IPS-15b (cell line): Measurements from ENCODE around the gene PIGM.
"Not testable (repeated sequence)": the region's sequence is repeated elsewhere in the genome, so short reads cannot be mapped to it uniquely, and the experiment has no call there.

ENCODE experiments used
- H3K27me3 ChIP-seq: one replicate; pipeline ENCODE4 v1.6.1; 2013; ENCODE audit warnings: low read length; ENCODE audit not compliant: control insufficient read depth, insufficient read depth
- H3K36me3 ChIP-seq: one replicate; pipeline ENCODE4 v1.6.1; 2013; ENCODE audit warnings: low read length; ENCODE audit not compliant: control insufficient read depth, insufficient read depth
- H3K4me1 ChIP-seq: one replicate; pipeline ENCODE4 v1.6.1; 2013; ENCODE audit warnings: mild to moderate bottlenecking, low read length; ENCODE audit not compliant: control insufficient read depth, insufficient read depth
- H3K4me3 ChIP-seq: one replicate; pipeline ENCODE4 v1.5.1; 2013; ENCODE audit warnings: low read depth, low read length
- H3K9ac ChIP-seq: one replicate; pipeline ENCODE4 v1.6.1; 2013; ENCODE audit warnings: low read depth, mild to moderate bottlenecking, low read length
- H3K9me3 ChIP-seq: one replicate; pipeline ENCODE4 v1.6.1; 2013; ENCODE audit warnings: mild to moderate bottlenecking, low read length; ENCODE audit not compliant: control insufficient read depth, insufficient read depth

The PIGM gene

GRCh38 chr1:160056648-160057169 lies 24.9 kb upstream of the PIGM start:
- Histone ChIP-seq H3K27me3 (peaks cover 6% of the 10 kb centered on the region), H3K4me1 (peaks cover 4% of the 10 kb centered on the region)

GRCh38 chr1:160053548-160054365 lies 22.0 kb upstream of the PIGM start:
- peaks cover 6% of the 10 kb centered on the region for H3K27me3 ChIP-seq
- no peaks in the 10 kb centered on the region for H3K9me3 ChIP-seq
- H3K36me3 ChIP-seq: no peaks in the 10 kb centered on the region
- peaks cover 7% of the 10 kb centered on the region for H3K4me1 ChIP-seq
- no peak overlapping the region for H3K4me3 ChIP-seq
- no peak overlapping the region for H3K9ac ChIP-seq

More at GRCh38 chr1:160056648-160057169, 24.9 kb upstream of the PIGM start:
- Histone ChIP-seq H3K9ac (no peak overlapping the region), H3K9me3 (no peaks in the 10 kb centered on the region), H3K36me3 (no peaks in the 10 kb centered on the region), H3K4me3 (no peak overlapping the region)

DNA sequence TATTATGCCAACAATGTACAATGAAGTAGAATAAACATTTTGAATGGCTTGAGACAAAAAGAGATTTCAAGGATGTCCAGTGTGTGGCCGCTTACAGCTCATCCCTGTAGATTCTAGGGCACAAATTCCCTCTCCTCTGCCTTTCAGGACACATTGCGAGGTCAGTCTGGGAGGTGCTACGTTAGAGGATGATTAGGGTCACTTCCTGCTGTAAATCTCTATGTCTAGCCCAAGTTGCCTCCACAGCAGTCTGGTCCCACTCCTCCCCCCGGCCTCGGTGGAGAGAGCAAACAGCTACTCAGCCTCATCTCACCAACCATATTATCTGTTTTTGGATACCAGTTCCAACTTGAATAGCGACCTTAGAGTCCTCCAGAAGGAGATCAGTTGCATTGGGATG lies 21.1 kb upstream of the PIGM start:
- H3K9ac ChIP-seq: no peak overlapping the region
- peaks cover 10% of the 10 kb centered on the region for H3K4me1 ChIP-seq
- H3K4me3 ChIP-seq: no peak overlapping the region
- H3K9me3 ChIP-seq: no peaks in the 10 kb centered on the region
- peaks cover 6% of the 10 kb centered on the region for H3K27me3 ChIP-seq
- H3K36me3 ChIP-seq: no peaks in the 10 kb centered on the region

GRCh38 chr1:160050619-160051018 lies 18.8 kb upstream of the PIGM start:
- peaks cover 19% of the 10 kb centered on the region for H3K4me1 ChIP-seq
- H3K36me3 ChIP-seq: no peaks in the 10 kb centered on the region
- H3K27me3 ChIP-seq: peaks cover 4% of the 10 kb centered on the region
- H3K9ac ChIP-seq: no peak overlapping the region
- H3K4me3 ChIP-seq: no peak overlapping the region
- no peaks in the 10 kb centered on the region for H3K9me3 ChIP-seq

GRCh38 chr1:160050182-160050581 lies 18.4 kb upstream of the PIGM start:
- not testable (repeated sequence) for H3K27me3 ChIP-seq, H3K36me3 ChIP-seq, H3K9ac ChIP-seq, H3K4me3 ChIP-seq, H3K9me3 ChIP-seq
- H3K4me1 ChIP-seq: peaks cover 19% of the 10 kb centered on the region

GRCh38 chr1:160049101-160049500 lies 17.3 kb upstream of the PIGM start:
- Histone ChIP-seq H3K4me1 (peaks cover 19% of the 10 kb centered on the region), H3K9me3 (no peaks in the 10 kb centered on the region), H3K27me3 (peaks cover 9% of the 10 kb centered on the region), H3K36me3 (no peaks in the 10 kb centered on the region), H3K9ac (no peak overlapping the region), H3K4me3 (no peak overlapping the region)

DNA sequence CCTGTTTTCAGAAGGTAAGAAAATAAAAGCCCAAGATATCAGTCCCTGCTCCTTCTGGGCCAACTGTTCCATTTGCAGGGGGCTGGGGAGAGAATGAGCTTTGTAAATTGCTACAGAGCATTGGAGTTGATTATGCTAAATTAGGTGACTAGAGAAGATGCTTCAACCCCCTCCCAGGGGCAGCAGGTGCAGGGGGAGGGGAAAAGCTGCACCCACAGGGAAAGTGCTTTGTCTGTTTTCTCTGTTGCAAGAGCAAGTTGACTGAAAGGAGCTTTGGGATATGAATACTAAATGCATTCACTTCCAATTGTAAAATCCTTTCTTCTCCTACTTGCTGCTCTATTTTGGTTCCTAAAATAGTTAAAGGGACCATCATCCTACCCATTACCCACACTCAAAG lies 16.5 kb upstream of the PIGM start:
- peaks cover 19% of the 10 kb centered on the region for H3K4me1 ChIP-seq
- no peaks in the 10 kb centered on the region for H3K36me3 ChIP-seq
- H3K9ac ChIP-seq: no peak overlapping the region
- no peaks in the 10 kb centered on the region for H3K9me3 ChIP-seq
- H3K4me3 ChIP-seq: no peak overlapping the region
- peaks cover 9% of the 10 kb centered on the region for H3K27me3 ChIP-seq

GRCh38 chr1:160047111-160047991 lies 15.6 kb upstream of the PIGM start:
- Histone ChIP-seq H3K4me1 (peaks cover 19% of the 10 kb centered on the region), H3K9me3 (no peaks in the 10 kb centered on the region), H3K36me3 (no peaks in the 10 kb centered on the region), H3K9ac (no peak overlapping the region), H3K27me3 (peaks cover 9% of the 10 kb centered on the region), H3K4me3 (no peak overlapping the region)

DNA sequence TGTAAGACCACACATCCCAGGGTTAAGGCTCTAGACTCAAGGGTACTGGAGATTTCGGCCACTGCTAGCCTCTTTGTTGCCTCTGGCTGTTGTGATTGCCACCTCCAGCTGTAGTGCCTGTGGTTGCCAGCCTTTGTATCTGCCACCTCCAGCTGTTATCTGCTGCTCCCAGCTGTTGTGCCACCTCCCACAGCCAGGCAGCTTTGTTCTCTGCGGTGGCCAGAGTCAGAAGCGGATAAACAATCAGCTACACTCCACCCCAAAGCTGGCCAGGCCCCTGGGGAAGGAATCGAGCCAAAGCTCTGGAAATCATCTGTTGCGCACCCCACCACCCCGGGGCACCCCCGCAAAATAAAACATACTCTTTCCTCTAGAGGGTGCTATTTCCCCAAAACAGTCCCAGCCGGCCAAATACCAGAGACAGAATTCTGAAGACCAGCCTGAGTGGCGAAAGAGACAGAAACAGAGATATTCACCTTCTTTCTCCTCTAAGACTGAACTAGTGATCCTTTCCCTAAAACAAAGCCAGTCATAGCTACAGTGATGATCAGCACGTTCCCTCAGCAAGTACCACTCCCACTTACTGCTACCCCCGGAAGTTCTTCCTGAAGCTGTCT lies 14.8 kb upstream of the PIGM start:
- Histone ChIP-seq H3K27me3 (peaks cover 9% of the 10 kb centered on the region), H3K9me3 (no peaks in the 10 kb centered on the region), H3K9ac (peak overlapping the region; percentile 12), H3K4me1 (peaks cover 19% of the 10 kb centered on the region), H3K36me3 (no peaks in the 10 kb centered on the region), H3K4me3 (no peak overlapping the region)

DNA sequence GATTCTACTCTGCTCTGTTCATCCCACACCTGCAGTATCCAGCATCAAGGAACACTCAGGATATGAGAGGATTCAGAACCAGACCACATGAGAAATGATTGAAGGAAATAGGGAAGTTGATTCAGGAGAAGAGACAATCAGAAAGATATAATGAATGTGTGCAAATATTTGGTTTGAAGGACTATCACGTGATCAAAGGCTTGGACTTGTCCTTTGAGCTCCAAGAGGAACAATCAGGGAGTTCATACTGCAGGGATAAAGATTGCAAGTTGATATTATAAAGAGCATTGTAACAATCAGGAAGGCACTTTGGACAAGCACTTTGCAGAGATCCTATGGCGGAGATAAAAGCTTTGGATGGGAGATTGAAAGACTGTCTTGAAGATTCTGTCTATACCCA lies 13.9 kb upstream of the PIGM start:
- no peaks in the 10 kb centered on the region for H3K36me3 ChIP-seq
- no peaks in the 10 kb centered on the region for H3K9me3 ChIP-seq
- H3K4me3 ChIP-seq: no peak overlapping the region
- no peak overlapping the region for H3K9ac ChIP-seq
- peaks cover 19% of the 10 kb centered on the region for H3K4me1 ChIP-seq
- peaks cover 9% of the 10 kb centered on the region for H3K27me3 ChIP-seq

DNA sequence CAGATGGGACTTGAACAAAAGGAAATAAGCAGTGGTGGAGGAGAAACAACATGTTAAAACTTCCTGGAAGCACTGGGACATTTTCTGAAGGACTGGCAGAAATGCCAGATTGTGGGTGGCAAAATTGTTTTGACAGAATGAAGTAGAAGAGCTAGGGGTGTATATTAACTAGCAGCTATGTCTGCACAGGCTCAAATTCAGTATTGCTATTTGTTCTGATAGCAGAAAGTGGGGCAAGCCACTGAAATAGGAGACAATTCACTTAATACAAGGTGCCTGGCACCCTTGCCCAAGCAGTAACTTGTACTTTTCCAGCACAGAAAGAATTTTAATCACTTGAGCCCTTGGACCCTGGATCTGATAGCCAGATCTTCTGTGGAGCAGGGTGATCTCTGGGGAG lies 11.8 kb upstream of the PIGM start:
- Histone ChIP-seq H3K36me3 (no peaks in the 10 kb centered on the region), H3K4me3 (no peak overlapping the region), H3K9ac (no peak overlapping the region), H3K4me1 (peaks cover 11% of the 10 kb centered on the region), H3K9me3 (no peaks in the 10 kb centered on the region), H3K27me3 (peaks cover 9% of the 10 kb centered on the region)
